Omental fat pad (tissue), 4 donors: Measurements from ENCODE around the gene CD7. TPM values are rescaled to one million over a fixed set of nuclear protein-coding genes. Genes with fewer than 3 reads are reported as not detected.

ENCODE experiments used
- ATAC-seq: fragments of 150-250 bp; one replicate; pipeline ENCODE4 v1.9.1; 2016; ENCODE audit warnings: mild to moderate bottlenecking, moderate library complexity; ENCODE audit not compliant: low FRiP score
- DNase-seq: peaks from one replicate; pipeline ENCODE4 v3.0.0-alpha.2; 2019; ENCODE audit warnings: low spot score
- total RNA-seq, 4 donors: library from RNA; depleted of rRNA; stranded (reverse); fragments of >200 nt; gene quantifications; one replicate each; pipeline ENCODE4 v1.1.0, GENCODE V29; 2016
- TF ChIP-seq, protein P1 (sequence below), 3 donors: fragments of 450-650 bp; IDR thresholded peaks; one replicate each; pipeline ENCODE4 v1.5.1; 2016 to 2017; ENCODE audit warnings: antibody characterized with exemption in 3 of 3, mild to moderate bottlenecking in 3 of 3, moderate library complexity in 2 of 3

Gene CD7
- total RNA-seq, 4 donors from 2014 or later, result 1.6 to 8.4 (median 4.2) TPM

DNA sequence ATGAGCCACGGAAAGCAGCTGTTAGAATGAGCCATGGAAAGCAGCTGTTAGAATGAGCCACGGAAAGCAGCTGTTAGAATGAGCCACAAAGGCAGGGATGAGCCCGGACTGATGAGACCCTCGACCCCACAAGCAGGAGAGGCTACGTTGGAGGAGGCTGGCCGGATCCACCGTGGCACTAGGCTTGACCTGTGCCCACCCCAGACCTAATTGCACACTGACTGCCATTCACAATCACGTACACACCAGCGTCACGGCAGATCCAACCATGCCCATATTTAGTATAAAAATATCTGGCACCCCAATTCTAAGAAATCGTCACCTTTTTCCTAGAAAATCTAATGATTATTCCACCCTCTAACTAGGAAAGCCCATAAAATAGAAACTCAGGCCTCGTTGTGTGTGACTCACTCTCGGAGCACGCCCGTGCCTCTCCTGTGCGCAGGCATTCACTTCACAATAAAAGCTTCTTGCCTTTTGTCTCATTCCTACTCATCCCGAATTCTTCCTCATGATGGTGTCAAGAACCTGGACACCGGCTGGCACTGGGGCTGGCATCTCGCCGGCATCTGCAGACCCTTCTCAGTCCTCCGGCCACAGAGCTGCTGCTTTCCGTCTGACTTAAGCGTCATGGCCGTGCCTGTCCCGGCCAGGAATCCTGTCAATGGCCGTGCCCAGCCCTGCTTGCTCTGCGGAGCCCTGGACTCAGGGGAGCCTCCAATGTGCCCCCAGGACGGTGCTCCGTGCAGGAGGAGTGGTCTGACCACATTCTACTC lies 21.6 kb upstream of the CD7 start:
- no peak for DNase-seq
- peak; percentile 83 for ATAC-seq
- TF ChIP-seq, protein P1, sequence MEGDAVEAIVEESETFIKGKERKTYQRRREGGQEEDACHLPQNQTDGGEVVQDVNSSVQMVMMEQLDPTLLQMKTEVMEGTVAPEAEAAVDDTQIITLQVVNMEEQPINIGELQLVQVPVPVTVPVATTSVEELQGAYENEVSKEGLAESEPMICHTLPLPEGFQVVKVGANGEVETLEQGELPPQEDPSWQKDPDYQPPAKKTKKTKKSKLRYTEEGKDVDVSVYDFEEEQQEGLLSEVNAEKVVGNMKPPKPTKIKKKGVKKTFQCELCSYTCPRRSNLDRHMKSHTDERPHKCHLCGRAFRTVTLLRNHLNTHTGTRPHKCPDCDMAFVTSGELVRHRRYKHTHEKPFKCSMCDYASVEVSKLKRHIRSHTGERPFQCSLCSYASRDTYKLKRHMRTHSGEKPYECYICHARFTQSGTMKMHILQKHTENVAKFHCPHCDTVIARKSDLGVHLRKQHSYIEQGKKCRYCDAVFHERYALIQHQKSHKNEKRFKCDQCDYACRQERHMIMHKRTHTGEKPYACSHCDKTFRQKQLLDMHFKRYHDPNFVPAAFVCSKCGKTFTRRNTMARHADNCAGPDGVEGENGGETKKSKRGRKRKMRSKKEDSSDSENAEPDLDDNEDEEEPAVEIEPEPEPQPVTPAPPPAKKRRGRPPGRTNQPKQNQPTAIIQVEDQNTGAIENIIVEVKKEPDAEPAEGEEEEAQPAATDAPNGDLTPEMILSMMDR (IDR thresholded peaks at IDR 0.05), result no peak

DNA sequence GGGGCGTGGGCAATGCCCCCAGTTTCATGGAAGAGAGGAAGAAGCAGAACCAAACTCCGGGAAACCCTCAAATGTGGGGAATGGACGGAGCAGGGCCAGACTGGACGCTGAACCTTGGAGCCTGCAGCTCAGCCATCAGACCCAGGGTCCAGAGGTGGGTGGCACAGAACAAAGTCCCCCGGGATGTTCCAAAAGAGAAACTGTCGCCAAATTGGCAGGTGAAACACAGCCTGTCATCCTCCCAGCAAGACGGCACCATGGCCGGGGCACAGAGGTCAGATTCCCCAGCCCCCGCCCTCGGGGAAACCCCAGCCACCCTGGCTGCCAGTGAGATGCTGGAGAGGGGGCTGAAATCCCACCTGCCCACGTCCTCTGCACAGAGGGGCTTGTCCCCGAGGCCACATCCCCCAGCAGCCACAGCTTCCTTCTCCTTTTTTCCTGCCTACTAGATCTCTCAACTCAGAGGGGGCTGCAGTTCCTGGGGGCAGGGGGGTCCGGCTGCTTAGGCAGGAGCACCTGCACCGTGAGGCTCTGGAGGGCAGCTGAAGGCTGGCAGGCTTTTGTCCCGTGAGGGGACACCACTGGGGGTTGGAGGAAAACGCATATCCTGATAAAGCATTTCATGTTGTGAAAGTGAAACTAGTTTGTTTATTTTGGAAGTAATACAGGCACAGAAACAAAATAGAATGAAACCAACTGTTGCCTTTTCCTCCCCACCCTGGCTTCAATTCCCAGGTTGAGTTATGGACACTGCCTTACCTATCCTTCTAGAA lies 17.4 kb upstream of the CD7 start:
- ATAC-seq, result no peak
- no peak for DNase-seq
- TF ChIP-seq, protein P1 (IDR thresholded peaks at IDR 0.05), result no peak

DNA sequence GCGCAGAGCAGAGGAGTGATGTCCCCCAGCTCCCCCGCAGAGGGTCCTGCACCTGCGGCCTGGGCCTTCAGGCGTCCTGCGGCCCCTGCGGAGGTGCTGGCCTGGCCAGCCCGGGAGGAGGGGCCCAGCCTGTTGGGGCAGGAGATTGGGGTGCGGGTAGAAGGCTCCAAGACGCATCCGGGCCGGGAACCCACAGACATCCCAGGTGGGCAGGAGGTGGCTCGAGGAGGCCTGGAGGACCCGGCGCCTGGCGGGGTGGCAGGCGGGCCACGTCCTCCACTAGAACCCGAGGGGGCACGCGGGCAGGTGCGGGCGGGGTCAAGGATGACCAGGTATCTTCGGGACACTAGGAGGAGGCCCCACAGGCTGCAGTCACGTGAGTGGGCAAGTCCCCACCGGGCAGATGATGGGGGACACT lies 16.8 kb upstream of the CD7 start:
- no peak for ATAC-seq
- no peak for DNase-seq
- TF ChIP-seq, protein P1 (IDR thresholded peaks at IDR 0.05), result no peak

DNA sequence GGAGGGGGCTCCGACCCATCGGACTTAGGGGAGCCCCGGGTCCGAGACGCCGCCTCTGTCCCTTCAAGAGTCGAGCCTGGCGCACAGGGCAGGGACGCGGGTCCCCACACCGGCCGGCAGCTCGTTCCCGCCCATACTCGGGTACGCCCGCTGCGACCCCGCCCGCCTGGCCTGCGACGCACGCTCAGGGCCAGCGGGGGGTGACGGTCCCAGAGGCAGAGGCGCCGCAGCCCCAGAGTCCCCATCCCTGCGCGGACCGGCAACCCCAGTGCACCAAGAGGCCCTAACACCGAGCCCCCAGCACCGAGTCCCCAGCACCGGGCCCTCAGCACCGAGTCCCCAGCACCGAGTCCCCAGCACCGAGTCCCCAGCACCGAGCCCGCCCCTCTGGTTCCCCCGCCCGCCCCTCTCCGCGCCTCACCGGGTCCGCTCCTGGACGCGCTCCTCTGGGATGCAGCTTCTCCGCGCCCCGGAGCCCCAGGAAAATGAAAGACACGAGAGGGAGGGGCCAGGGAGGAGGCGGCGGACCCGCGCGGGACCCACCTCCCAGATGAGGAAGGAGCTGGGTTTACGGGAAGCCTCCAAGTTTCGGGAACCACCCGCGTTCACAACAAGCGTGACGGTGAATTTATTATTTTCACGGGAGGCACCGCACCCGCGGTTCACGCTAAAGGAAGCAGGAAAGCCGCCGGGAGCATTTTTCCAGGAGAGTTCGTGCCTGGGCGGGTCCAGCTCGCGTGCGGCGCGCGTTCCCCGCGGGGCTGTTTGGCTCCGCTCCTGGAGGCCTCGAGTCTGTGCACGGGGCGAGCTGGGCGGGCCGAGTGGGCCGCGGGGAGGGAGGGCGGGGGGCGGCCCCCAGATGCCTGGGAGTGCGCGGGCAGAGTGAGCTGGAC lies 16.1 kb upstream of the CD7 start, which contains the start of gene SECTM1:
TSS of gene SECTM1 (minus strand) at position 488 of the 893 bp plus-strand sequence. CDS start 6,526 bp downstream, outside the sequence.
- DNase-seq (no peak), ATAC-seq (peak; percentile 15)
- TF ChIP-seq, protein P1 (IDR thresholded peaks at IDR 0.05), result no peak

DNA sequence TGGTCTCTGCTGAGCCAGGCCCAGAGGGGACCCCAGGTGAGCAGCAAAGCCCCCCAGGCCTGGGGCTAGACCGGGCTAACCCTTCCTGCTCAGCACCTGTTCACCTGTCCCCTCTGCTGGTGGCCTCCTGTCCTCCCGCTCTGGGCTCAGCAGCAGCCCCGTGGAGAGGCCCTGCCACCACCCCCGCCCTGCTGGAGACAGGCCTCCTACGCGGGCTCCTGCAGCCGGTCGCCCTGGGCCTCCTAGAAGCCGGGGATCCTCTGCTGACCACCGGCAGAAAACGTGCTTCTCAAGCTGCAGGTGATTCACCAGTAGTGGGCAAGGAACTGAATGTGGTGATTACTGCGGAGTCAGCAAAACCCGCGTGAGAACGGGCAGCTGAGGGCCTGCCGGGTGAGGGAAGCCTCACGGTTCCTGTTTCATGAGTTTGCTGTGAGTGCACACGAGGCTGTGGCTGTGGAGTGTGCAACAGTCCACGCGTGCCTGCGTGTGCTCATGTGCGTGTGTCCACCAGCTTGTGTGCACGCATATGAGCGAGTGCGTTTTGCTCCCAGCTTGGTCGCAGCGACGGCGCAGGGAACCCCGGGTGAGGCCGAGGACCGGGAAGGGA lies 15.4 kb upstream of the CD7 start:
- DNase-seq (no peak), ATAC-seq (peak; percentile 35)

More for the DNA sequence above, 15.4 kb upstream of the CD7 start:
- TF ChIP-seq, protein P1 (IDR thresholded peaks at IDR 0.05), result no peak
